DMS153 treated with DMSO at 0.1 percent for 48 hours (cell line): Measurements from ENCODE around the gene FMN2.

Experiments used
- DNase-seq: peaks from one replicate; lab custom pipeline; 2025; ENCODE audit not compliant: unreplicated experiment; lab: John Stamatoyannopoulos, UW

Gene FMN2

DNA sequence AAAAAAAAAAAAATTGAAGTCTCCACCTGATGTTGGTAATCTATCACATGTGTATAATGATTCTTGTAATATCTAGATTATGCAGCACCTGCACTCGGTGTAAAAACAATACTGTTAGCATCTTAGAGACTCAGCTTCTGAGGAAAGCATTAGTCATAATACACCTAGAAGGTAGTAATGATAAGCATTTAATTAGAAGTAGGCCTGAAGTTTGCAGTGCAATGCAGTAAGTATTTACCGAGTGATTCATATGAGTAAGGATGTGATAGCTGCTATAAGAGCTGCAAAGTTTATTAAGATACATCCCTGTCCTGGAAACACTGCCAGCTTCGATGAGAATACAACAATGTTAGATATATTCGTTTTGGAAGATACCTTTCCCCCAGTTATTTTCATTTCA, 323.8 kb downstream of the FMN2 start:
- DNase-seq, result no peak

DNA sequence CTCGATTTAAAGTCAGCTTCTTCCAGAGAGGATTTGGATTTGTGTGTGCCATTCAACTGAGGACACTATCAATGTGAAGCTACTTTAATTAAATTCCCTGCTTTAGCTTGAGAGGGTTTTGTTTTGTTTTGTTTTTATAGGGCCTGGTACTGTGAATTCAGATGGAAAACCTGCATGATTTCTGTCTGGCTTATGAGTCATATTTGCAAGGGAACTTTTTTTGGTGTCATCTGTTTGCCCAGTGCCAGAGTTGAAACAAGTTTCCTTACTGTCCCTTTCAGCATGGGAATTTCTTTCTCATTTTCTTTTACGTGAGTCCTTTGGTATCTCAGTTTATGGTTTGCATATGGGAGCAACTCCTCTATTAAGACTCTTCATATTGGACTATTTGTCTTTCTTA, 325.6 kb downstream of the FMN2 start:
- no peak for DNase-seq

DNA sequence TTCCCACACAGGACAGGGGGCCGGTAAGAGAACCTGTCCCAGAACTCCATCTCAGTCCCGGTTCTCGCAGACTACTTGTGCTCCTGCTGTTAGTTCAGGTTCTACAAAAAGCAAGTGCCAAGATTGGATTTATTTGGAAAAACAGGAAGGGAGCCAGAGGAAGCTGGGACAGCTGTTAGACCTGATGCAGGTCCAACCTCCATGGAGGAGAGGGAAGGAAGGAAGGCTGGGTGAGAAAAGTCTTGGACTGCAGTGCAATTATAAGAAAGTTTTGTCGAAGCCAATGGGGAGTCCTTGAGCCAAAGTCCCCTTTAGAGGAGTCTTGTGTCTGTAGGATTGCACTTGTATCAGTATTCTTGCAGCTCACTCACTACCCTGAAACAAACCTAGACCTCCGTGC, 329.1 kb downstream of the FMN2 start:
- no peak for DNase-seq

DNA sequence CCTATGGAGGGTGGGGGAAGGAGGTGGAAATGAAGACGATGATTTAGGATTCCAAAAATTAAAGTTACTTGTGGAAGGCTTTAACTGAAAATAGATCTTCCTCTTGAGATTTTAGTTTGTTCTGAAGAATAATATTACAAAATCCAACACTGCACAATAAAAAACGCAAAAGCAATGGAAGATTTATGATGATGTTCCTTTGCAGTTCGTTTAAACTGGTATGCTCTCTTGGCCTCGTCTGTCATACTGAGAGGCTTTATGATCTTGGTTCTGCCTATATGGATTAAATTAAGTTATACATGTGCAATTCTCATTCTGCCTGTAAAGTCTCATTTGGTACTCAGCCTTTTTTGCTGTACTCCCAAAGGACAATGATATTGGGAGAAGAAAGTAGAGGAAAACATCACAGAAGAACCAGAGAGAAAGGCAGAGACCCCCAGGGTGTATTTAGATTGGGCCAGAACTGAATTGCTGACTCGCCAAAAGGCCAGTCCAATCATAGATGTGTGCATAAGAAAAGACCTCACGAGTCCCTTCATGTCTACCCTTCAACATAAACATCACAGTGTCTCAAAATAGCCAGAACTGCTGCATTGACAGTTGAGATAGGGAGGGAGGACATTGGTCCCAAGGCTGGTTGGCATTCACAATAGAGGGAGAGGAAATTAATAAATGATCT, 331.7 kb downstream of the FMN2 start:
- no peak for DNase-seq

DNA sequence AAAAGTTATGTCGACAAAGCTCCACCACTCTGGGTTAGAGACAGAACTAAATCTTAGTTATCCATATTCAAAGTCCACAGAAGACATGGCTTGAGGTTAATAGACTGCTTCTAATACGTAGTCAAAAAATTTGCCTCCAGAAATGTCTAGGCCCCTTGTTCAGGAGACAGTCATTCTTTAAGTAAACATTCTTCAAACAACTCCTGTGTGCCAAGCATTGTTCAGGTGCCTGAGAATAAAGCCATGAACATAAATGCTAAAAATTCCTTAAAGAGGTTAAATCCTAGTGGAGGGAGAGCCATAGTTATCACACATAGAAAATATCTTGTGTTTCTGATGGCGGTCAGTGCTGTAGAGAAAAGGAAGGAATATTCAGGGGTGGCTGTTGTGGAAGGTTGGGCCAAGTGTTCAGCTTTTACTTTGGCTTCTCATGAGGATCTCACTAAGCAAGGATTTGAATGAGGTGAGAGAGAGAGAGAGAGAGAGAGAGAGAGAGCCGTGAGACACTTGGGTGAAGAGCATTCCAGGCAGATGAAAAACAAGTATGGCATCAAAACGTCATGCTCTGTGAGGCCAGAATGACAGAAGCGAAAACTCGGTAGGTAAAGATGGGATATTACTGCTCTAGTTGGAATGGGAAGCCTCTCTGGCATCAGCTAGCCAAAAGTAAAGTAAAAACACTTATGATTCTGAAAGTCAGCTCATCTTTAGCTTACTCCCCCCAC, 333.2 kb downstream of the FMN2 start:
- DNase-seq, result no peak

DNA sequence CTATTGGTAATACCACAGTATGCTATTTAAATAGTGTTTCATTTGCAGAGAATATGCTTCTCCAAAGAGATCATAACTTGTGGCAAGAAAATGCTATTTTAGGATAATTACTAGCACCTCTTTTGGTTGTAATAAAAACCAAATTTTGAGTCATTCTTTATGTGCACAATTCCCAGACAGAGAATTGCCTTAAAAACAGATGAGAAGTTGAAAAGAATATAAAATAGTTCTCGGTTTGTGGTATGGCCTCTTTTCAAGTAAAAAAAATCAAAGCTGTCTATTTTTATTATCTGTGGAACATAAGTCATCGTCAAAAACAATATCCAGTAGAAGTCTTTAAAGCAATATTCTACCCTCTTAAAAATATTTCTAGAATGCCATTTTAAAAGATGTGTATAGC, 334.4 kb downstream of the FMN2 start:
- no peak for DNase-seq

DNA sequence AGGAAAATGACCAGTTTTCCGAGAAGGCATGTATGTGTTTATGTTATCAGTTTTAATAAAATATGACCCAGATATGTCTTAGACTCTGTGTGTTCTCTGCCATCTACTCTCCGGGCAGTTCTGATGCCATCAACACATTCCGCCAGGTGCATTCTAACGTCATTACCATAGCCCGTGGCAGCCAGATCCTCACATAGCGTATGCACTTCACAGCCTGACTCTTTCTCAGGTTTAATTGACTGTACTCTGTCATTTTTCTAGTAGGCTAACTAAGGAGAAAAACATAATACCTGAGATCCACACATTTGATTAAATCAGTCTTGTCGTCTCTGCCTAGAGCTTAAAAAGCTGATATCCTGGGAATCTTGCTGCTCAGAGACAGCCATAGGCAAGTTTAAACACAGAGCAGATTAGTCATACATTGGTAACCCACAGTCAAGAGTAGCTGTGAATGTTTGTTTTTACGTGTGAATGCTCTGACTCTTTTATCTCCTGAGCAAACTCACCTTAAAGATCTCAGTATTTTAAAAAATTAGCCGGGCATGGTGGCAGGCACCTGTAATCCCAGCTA, 344.4 kb downstream of the FMN2 start:
- no peak for DNase-seq

DNA sequence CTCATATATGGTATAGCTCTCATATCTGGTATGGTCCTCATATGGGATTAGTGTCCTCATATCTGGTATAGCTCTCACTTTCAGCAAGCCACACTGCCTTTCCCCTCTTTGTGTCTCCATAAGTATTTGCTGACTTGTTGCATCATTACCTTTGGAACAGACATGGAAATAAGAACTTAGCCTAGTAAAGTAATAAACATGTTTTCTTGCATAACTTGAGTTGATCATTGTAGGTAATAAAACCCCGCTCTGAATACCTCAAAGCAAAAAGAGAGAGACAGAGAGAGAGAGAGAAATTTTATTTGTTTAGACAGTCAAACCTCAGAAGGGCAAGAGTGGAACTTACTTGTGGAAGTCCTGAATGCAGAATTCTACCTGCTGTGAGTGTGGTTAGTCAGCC, 350.0 kb downstream of the FMN2 start:
- DNase-seq, result no peak

DNA sequence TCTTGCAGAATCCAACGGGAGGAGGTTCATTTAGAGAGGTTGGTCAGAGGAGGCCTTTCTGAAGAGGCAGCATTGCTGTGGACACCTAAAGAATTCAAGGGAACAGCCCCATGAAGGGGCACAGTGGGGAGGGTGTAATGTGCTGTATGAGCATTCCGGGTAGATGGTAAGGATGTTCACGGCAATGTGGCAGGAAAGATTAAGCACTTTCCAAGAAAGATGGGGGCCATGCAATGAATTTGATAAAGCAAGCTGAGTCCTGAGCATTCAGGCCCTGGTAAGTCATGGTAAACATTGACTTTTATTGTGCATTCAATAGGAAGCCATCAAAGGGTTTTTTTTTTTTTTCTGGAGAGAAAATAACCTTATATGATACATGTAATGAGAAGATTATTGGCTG, 353.7 kb downstream of the FMN2 start:
- DNase-seq, result no peak

DNA sequence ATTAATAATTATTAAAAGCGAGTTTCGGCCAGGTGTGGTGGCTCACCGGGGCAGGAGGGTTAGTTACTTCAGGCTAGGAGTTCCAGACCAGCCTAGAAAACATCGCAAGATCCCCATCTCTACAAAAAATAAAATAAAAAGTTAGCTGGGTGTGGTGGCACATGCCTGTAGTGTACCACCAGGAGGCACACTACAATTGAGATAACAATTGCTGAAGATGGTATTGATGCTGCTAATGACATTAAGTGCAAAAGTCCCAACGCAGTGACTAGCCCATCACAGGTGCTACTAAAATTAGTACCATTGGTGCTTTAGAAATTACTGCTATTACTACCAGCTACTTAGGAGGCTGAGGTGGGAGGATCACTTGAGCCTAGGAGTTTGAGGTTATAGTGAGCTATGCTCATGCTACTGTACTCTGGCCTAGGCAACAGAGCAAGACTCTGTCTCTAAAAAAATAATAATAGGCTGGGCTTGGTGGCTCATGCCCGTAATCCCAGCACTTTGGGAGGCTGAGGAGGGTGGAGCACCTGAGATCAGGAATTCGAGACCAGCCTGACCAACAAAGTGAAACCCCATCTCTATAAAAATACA, 363.6 kb downstream of the FMN2 start:
- DNase-seq, result no peak

DNA sequence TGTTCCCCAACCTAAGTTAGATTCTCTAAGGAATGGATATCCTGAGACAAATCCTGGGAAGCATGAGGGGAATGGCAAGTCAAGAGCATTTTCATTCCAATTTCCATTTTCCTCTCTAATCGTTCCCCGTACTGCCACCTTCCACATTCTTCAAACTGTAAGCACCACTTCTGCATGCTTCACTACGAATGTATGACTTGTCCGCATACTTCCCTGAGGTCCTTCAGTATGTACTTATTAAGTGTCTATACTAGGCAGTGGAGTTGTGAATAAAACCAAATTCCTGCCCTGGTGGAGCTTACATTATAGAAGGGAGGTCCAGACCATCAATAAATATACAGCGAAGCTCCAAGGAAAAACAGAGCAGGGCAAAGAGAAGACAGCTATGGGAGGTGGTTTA, 365.5 kb downstream of the FMN2 start:
- no peak for DNase-seq

DNA sequence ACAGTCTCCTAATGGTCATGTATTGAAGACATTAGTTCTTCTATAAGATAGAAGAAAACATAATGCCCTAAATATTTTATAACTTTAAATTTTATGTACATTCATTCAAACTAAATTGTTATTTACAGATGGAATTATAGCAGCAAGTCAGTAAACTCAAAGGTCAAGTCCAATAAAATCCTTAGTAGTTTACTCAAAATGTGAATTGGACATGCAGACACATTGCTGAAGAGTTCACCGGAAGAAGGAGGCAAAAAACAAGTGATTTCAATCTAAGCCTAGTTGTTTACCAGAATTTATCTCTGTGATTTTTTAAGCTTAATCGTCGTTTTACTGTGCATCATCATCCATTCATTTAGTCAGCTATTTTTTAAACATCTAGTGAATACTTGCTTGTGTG, 370.6 kb downstream of the FMN2 start:
- no peak for DNase-seq

DNA sequence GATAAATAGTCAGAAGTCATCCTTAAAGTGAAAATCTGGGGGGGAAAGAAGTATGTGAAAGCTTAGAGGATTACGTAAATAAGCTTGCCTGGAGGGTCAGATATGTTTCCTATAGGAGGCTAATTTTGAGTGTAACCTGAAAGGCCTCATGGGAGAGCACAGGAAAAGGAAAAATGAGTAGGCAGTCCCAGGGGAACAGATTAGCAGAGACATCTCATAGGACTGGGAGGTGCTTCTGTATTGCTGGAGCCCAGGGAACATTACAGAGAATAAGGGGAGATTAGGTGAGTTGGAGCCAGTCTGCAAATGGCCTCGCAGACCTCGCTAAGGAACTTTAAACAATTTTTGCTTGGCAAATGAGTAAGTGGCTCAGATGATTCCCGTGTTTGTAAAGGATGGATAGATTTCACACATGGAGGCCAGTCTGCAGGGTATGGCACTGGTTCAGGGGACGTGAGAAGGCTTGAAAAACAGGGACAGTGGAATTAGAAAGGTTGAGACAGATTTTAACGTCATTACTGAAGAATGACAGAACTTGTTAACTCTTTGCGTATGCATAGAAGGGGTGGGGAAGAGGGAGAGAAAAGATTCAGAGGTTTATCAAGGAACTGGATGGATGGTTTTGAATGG, 371.2 kb downstream of the FMN2 start:
- DNase-seq, result no peak

DNA sequence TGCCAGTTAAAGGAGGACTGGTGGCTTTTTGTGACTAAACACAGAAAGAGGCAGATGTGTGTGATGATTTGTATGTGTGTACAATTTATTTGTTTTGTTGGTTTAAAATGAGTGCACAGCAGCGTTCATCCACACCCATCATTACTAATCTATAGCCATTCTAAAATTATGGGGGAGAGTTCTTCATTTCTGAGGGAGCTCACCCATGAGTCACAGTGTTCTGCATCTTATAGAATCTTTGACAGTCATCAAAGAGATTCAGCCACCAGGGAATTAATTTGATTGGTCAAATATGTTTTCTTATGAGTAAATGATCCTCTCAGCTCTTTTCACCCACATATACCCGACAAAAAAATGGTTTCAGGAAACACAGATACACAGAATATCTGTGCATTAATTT, 372.4 kb downstream of the FMN2 start:
- no peak for DNase-seq

DNA sequence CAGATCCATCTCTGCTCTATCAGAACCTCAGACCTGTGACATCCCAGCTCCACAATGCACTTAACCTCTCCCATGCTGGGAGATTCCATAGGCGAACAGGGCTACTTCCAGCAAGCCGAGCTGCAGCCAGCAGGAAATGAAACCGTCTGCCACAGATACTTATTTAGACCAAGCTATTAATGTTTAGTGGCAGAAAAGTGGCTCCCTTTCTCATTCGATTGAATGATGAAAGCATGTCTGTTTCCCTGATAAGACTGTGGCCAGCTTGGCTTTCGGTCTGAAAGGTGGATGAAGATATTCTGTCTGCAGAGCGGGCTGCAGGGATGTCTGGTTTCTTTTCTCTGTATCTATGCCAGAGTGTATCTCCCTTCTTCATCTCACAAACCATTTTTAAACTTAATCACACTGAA, 373.9 kb downstream of the FMN2 start:
- DNase-seq, result no peak

DNA sequence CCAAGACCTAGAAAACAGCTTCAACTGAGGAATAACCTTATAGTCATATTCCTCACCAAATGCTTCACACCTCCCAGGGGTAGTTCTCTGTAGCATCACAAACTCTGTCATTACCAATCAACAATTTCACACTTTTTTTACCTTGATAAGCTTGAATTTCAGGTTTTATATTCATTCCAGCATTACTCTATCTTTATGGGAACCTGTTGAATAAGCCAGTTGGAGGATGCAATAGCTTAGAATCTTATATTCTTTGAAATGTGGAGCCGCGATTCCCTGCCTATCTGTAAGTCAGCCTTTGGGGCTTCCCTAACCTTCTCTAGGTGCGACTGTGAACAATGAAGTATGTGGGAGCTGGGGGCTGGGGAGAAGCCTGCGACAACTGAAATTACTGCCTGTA, 374.8 kb downstream of the FMN2 start:
- DNase-seq, result no peak

DNA sequence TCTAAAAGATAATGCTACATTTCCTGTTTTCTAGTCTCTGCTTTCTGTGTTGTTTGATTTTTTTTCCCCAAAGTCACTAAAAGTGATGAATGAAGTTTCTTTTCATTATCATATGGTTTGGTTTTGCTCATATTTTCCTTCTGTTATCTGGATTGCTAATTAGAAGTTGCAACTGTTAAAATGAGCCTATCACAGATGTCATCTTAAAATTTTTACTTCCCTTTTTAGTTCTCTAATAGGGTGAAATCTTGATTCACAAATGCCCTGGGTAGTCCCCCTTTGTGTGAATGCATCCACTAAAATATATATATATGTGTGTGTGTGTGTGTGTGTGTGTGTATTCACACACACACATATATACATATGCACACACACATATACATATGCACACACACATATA, 376.2 kb downstream of the FMN2 start:
- DNase-seq, result no peak

DNA sequence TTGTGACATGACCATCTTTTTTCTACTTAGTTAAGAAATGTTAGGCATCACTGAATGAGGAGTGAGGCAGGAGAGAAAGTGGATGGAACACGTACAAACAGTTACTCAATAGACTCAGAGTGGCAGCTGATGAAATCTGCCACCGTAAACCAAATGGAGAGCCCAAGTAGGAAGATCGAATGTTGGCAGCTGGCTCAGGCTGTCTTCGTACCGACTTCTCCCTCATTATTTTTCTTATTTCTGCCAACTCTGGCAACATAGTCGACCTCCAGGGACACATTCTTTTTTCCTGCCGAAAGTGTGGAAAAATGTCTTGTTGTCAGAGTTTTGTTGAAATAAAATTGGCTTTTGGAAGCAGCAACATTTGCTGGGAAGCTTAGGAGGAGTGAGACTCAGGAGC, 377.0 kb downstream of the FMN2 start:
- DNase-seq, result no peak

DNA sequence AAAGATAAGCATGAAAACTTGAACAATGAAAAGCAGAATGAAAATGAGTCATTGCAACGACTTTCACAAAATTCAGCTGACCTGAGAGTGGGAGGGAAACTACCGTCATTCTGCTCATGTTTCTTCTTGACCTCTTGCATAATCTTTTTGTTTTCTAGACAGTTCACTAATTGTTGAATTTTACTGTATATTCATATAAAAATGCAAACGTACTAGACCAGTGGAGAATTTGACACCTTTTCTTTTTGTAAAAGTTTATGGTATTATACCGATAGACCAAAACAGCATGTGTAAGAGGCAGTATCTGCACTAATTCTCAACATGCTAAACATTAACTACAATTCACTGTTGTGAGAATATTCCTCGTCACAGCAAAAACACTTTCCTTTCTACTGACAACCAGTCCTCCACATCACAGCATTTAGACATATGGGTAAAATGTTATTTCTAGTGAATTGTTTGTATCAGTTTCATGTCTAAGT, 382.5 kb downstream of the FMN2 start:
- DNase-seq, result no peak

DNA sequence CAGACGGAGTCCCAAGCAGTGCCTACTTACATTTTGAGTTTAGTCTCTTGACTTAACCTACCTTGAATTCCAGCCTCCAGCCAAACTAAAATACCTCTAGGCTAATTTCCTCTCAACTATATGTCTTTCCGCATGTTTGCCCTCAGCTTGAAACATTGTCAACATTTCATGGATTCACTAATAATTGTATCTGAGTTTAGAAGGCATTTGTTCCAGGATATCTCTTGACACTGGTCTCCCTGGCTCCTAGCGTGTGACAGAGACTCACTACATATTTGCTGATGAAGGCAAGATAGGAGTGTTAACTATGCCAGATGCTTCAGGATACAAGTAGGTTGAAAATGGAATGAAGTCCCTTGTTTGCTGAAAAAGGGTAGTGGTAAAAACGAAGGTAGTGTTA, 384.1 kb downstream of the FMN2 start:
- DNase-seq, result no peak

DNA sequence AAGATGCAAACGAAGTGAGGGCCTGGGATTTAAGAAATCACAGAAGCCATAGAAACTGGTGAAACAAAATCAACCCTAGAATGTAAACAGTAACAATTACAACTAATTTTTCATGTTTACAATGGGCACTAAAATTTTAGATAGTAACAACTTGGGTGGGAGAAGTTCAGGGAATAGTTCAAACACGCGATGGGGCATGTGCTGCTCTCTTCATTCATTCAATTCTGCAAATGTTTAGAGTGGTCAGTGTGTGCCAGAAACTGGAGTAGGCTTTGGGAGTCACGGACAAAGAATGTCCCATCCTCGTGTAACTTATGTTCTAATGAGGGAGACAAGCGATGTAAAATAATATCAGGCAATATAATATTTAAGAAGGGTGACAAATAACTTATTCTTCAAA, 386.9 kb downstream of the FMN2 start:
- no peak for DNase-seq
